Fibroblast of upper back skin (primary cell): Measurements from ENCODE around the gene COL11A1.

Source experiments
- DNase-seq: peaks from one replicate; pipeline ENCODE4 v3.0.0-alpha.2; 2013

COL11A1 gene

GRCh38 chr1:103108376-103109150 lies at the start of gene COL11A1:
Gene COL11A1, minus strand, starts transcription at chr1:103108522. Its CDS starts 344 bp downstream, at chr1:103108178.
- DNase-seq, result peak; percentile 93

GRCh38 chr1:103156966-103157365 lies 48.6 kb upstream of the COL11A1 start:
- DNase-seq, result peak; percentile 59

GRCh38 chr1:103146166-103146565 lies 37.8 kb upstream of the COL11A1 start:
- peak; percentile 79 for DNase-seq

- DNase-seq, result no peak
Observed at GRCh38 chr1:103145449-103145848, 37.1 kb upstream of the COL11A1 start.

GRCh38 chr1:103144681-103145080 lies 36.4 kb upstream of the COL11A1 start:
- peak; percentile 47 for DNase-seq

GRCh38 chr1:103142461-103142860 lies 34.1 kb upstream of the COL11A1 start:
- peak; percentile 58 for DNase-seq

GRCh38 chr1:103129796-103130195 lies 21.5 kb upstream of the COL11A1 start:
- DNase-seq, result peak; percentile 41

- peak; percentile 94 for DNase-seq
Observed at GRCh38 chr1:103129255-103129654, 20.9 kb upstream of the COL11A1 start.

- peak; percentile 38 for DNase-seq
Observed at GRCh38 chr1:103128256-103128655, 19.9 kb upstream of the COL11A1 start.

GRCh38 chr1:103125219-103125618 lies 16.9 kb upstream of the COL11A1 start:
- DNase-seq, result peak; percentile 25

GRCh38 chr1:103122983-103123720 lies 14.8 kb upstream of the COL11A1 start:
- peak; percentile 32 for DNase-seq

GRCh38 chr1:103120981-103121380 lies 12.7 kb upstream of the COL11A1 start:
- DNase-seq, result no peak

GRCh38 chr1:103112546-103112945 lies 4.2 kb upstream of the COL11A1 start:
- DNase-seq, result peak; percentile 60

- DNase-seq, result peak; percentile 41
Observed at GRCh38 chr1:103111926-103112325, 3.6 kb upstream of the COL11A1 start.

- peak; percentile 56 for DNase-seq
Observed at GRCh38 chr1:103110701-103111100, 2.4 kb upstream of the COL11A1 start.

GRCh38 chr1:103109311-103109920 lies 1.1 kb upstream of the COL11A1 start:
- DNase-seq, result peak; percentile 45

- no peak for DNase-seq
Observed at GRCh38 chr1:103107741-103108375, 464 bp downstream of the COL11A1 start.

- DNase-seq, result peak; percentile 83
Observed at GRCh38 chr1:103106426-103107341, 1.6 kb downstream of the COL11A1 start.

GRCh38 chr1:103101399-103101798 lies 6.9 kb downstream of the COL11A1 start:
- DNase-seq, result no peak

GRCh38 chr1:103089221-103089620 lies 19.1 kb downstream of the COL11A1 start:
- no peak for DNase-seq

- peak; percentile 62 for DNase-seq
Observed at GRCh38 chr1:103087256-103087655, 21.1 kb downstream of the COL11A1 start.

GRCh38 chr1:103084181-103084580 lies 24.1 kb downstream of the COL11A1 start:
- peak; percentile 88 for DNase-seq
